Measurements from ENCODE around the gene MESP1.

DNA sequence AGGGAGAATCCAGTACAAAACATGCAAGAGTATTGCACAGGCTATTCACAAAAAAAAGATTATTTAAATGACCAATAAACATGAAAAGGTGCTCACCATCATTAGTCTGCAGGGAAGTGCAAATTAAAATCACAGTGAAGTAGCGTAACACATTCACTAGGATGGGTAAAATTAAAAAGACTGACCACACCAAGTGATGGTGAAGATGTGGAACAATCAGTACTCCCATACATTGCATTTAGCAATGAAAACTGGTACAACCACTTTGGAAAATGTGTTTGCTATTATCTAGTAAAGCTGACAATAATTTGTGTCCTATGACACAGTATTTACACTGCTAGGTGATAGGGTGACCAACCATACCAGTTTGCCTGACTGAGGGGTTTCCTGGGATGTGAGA is 26.4 kb downstream of the MESP1 start:
- TF ChIP-seq, protein P1, sequence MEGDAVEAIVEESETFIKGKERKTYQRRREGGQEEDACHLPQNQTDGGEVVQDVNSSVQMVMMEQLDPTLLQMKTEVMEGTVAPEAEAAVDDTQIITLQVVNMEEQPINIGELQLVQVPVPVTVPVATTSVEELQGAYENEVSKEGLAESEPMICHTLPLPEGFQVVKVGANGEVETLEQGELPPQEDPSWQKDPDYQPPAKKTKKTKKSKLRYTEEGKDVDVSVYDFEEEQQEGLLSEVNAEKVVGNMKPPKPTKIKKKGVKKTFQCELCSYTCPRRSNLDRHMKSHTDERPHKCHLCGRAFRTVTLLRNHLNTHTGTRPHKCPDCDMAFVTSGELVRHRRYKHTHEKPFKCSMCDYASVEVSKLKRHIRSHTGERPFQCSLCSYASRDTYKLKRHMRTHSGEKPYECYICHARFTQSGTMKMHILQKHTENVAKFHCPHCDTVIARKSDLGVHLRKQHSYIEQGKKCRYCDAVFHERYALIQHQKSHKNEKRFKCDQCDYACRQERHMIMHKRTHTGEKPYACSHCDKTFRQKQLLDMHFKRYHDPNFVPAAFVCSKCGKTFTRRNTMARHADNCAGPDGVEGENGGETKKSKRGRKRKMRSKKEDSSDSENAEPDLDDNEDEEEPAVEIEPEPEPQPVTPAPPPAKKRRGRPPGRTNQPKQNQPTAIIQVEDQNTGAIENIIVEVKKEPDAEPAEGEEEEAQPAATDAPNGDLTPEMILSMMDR (IDR thresholded peaks at IDR 0.05), result no peak
- TF ChIP-seq POLR2A (IDR thresholded peaks at IDR 0.05) (no peak), EP300 (IDR thresholded peaks at IDR 0.05) (no peak)
